Upper lobe of left lung (tissue), 6 donors: ENCODE data around the gene DGCR8. TPM values are rescaled to one million over a fixed set of nuclear protein-coding genes. Genes with fewer than 3 reads are reported as not detected.

ENCODE experiments used
- ATAC-seq, 2 donors: fragments of 200-7000 bp; cut with Tn5 transposase; one replicate each; pipeline ENCODE4 v1.9.1; 2022; ENCODE audit warnings: mild to moderate bottlenecking in 2 of 2, moderate library complexity in 2 of 2; ENCODE audit not compliant: low FRiP score in 2 of 2
- DNase-seq, 2 donors: peaks; one replicate each; pipeline ENCODE4 v3.0.0-alpha.2; 2019 to 2020
- H3K27ac ChIP-seq, 4 donors: fragments of 200-600 bp; sonication (generic); one replicate each; pipeline ENCODE4 v1.5.1; 2016 to 2019
- H3K27me3 ChIP-seq, 4 donors: fragments of 200-600 bp; sonication (generic); one replicate each; pipeline ENCODE4 v1.5.1; 2017 to 2019
- H3K36me3 ChIP-seq, 4 donors: fragments of 200-600 bp; sonication (generic); one replicate each; pipeline ENCODE4 v1.5.1; 2016 to 2019
- H3K4me1 ChIP-seq, 4 donors: fragments of 200-600 bp; sonication (generic); one replicate each; pipeline ENCODE4 v1.5.1; 2018 to 2019
- H3K4me3 ChIP-seq, 4 donors: fragments of 200-600 bp; sonication (generic); one replicate each; pipeline ENCODE4 v1.5.1; 2017 to 2019; ENCODE audit warnings: mild to moderate bottlenecking in 2 of 4, moderate library complexity in 1 of 4
- H3K9me3 ChIP-seq, 4 donors: fragments of 200-600 bp; sonication (generic); one replicate each; pipeline ENCODE4 v1.5.1; 2018 to 2019
- CTCF ChIP-seq, 6 experiments: fragments of 450-650 bp in 4 of 6; fragments of 200-600 bp in 2 of 6; sonication (generic) in 2 of 6; IDR thresholded peaks; one replicate each; pipeline ENCODE4 v1.5.1; 2016 to 2019; ENCODE audit warnings: antibody characterized with exemption in 6 of 6
- EP300 ChIP-seq, 4 donors: sonication (generic); formaldehyde crosslinking; IDR thresholded peaks; one replicate each; pipeline ENCODE4 v1.5.1; 2017; ENCODE audit warnings: antibody characterized with exemption in 4 of 4, control low read depth in 2 of 4
- POLR2A ChIP-seq, 4 donors: fragments of 450-650 bp; IDR thresholded peaks; one replicate each; pipeline ENCODE4 v1.5.1; 2016 to 2017; ENCODE audit warnings: antibody characterized with exemption in 4 of 4, mild to moderate bottlenecking in 2 of 4
- POLR2AphosphoS5 ChIP-seq, 2 donors: sonication (generic); formaldehyde crosslinking; IDR thresholded peaks; one replicate each; pipeline ENCODE4 v1.5.1; 2017; ENCODE audit warnings: antibody characterized with exemption in 2 of 2
- WGBS, 2 donors: methylation state at CpG; one replicate each; pipeline ENCODE4 v1.1.5; 2017 to 2018; 5-methylcytosine and 5-hydroxymethylcytosine counted together
- total RNA-seq, 6 donors: library from RNA; depleted of rRNA in 4 of 6; stranded (reverse); fragments of >200 nt in 4 of 6; gene quantifications; one replicate each; pipeline versions ENCODE4 v1.1.0 to v1.2.1, GENCODE V29; 2016 to 2021
- donor health status: DM: no; HTN: no; CAD: no; lungs with moderate emphysema.
- donor health status: DM: no; HTN: yes; CAD: no; lungs with severe emphysema.

Gene DGCR8
- total RNA-seq, 6 donors from 2014 or later, result 27.7 to 95.3 (median 33.1) TPM

- DNase-seq (no peak), ATAC-seq (no peak)
- Histone ChIP-seq H3K9me3 (no peaks in the 10 kb centered on the region), H3K4me3 (no peak overlapping the region), H3K4me1 (peaks cover 5 to 19% (median 10%) of the 10 kb centered on the region in 4 donors), H3K27ac (no peak overlapping the region), H3K36me3 (peaks cover 0 to 58% (median 27%) of the 10 kb centered on the region in 4 donors), H3K27me3 (no peaks in the 10 kb centered on the region)
- 69 to 77% methylated on average over 3 of the region's 3 CpGs for WGBS, 2 donors
- TF ChIP-seq POLR2AphosphoS5 (IDR thresholded peaks at IDR 0.05) (no peak), CTCF (IDR thresholded peaks at IDR 0.05) (no peak), EP300 (IDR thresholded peaks at IDR 0.05) (no peak)
Observed at GRCh38 chr22:20037419-20037818, 42.6 kb upstream of the DGCR8 start.

GRCh38 chr22:20038574-20038973 lies 41.5 kb upstream of the DGCR8 start:
- Histone ChIP-seq H3K27me3 (no peaks in the 10 kb centered on the region), H3K27ac (no peak overlapping the region), H3K4me1 (peaks cover 0 to 8% (median under 1%) of the 10 kb centered on the region in 4 donors), H3K4me3 (no peak overlapping the region), H3K9me3 (no peaks in the 10 kb centered on the region), H3K36me3 (peaks cover 0 to 65% (median 36%) of the 10 kb centered on the region in 4 donors)
- WGBS, 2 donors, result 95% methylated on average over 3 to 7 of the region's 7 CpGs
- no peak for ATAC-seq
- no peak for TF ChIP-seq EP300 (IDR thresholded peaks at IDR 0.05)
- no peak for TF ChIP-seq POLR2AphosphoS5 (IDR thresholded peaks at IDR 0.05)
- no peak for TF ChIP-seq POLR2A (IDR thresholded peaks at IDR 0.05)
- TF ChIP-seq CTCF (IDR thresholded peaks at IDR 0.05), result no peak
- DNase-seq, result no peak

DNA sequence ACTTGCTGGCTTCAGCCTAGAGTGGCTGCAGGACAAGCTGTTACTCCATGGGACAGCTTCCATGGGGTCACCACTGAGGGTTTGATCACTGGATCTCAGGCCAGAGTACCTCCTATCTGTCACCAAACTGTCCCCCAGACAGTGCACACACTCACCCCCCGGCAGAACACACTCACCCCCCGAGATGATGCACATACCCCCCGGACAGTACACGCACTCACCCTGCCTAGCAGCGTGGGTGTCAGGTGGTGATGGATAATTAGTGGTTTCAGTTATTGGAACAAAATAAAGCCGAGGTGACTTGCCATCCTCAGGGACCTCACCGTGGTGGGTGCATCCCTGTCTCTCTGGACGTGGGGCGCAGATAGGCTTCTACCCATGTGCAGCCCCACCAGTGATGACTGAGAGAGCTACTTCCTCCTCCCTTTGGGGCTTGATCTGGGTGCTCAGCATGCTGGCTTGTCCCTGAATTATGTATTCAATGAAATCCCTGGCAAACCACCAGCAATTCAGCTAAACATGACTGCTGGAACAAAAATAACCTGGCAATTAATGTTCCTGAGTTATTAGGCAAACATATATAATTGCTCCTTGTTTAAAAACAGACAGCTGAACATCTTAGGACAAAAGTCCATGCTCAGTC lies 40.2 kb upstream of the DGCR8 start:
- TF ChIP-seq CTCF (IDR thresholded peaks at IDR 0.05) (no peak), POLR2A (IDR thresholded peaks at IDR 0.05) (no peak), EP300 (IDR thresholded peaks at IDR 0.05) (no peak), POLR2AphosphoS5 (IDR thresholded peaks at IDR 0.05) (no peak)
- H3K36me3 ChIP-seq, result peaks cover 0 to 78% (median 44%) of the 10 kb centered on the region in 4 donors
- peaks cover 0 to 6% (median 0%) of the 10 kb centered on the region in 4 donors for H3K4me1 ChIP-seq
- H3K27ac ChIP-seq, result no peak overlapping the region
- 88 to 94% methylated on average over 9 of the region's 9 CpGs for WGBS, 2 donors
- no peaks in the 10 kb centered on the region for H3K9me3 ChIP-seq
- no peak overlapping the region for H3K4me3 ChIP-seq
- H3K27me3 ChIP-seq, result no peaks in the 10 kb centered on the region
- no peak for ATAC-seq
- DNase-seq, result no peak

GRCh38 chr22:20040327-20041200 lies 39.5 kb upstream of the DGCR8 start:
- H3K4me1 ChIP-seq, result peaks cover 0 to 4% (median 0%) of the 10 kb centered on the region in 4 donors
- H3K27ac ChIP-seq, result no peak overlapping the region
- TF ChIP-seq POLR2A (IDR thresholded peaks at IDR 0.05) (no peak), POLR2AphosphoS5 (IDR thresholded peaks at IDR 0.05) (no peak), CTCF (IDR thresholded peaks at IDR 0.05) (no peak), EP300 (IDR thresholded peaks at IDR 0.05) (no peak)
- ATAC-seq (no peak), DNase-seq (no peak)
- H3K36me3 ChIP-seq, result peaks cover 0 to 82% (median 43%) of the 10 kb centered on the region in 4 donors
- no peaks in the 10 kb centered on the region for H3K27me3 ChIP-seq
- no peak overlapping the region for H3K4me3 ChIP-seq
- WGBS, 2 donors, result 97 to 98% methylated on average over 7 of the region's 7 CpGs
- no peaks in the 10 kb centered on the region for H3K9me3 ChIP-seq
